HFFc6 (cell line): ENCODE measurements around the gene SARS1. TPM values are rescaled to one million over a fixed set of nuclear protein-coding genes. Genes with fewer than 3 reads are reported as not detected.
A peak's percentile ranks its signal among the peaks of the same experiment; 100 is the strongest.
"Not testable (repeated sequence)": the region's sequence is repeated elsewhere in the genome, so short reads cannot be mapped to it uniquely, and the experiment has no call there.

Experiments used
- DNase-seq: peaks from one replicate; pipeline ENCODE4 v3.0.0-alpha.2; 2018
- H3K27ac Mint-ChIP-seq: 2 replicates; pipeline ENCODE4 v1.8.0; 2020; ENCODE audit warnings: mild to moderate bottlenecking, mixed read lengths
- H3K27me3 Mint-ChIP-seq: 2 replicates; pipeline ENCODE4 v1.8.0; 2021; ENCODE audit warnings: mild to moderate bottlenecking, moderate library complexity, mixed read lengths; ENCODE audit not compliant: insufficient read depth
- H3K36me3 Mint-ChIP-seq: 2 replicates; pipeline ENCODE4 v1.8.0; 2021; ENCODE audit warnings: low read depth, mixed read lengths
- H3K4me1 Mint-ChIP-seq: 2 replicates; pipeline ENCODE4 v1.8.0; 2020; ENCODE audit warnings: low read depth, mixed read lengths
- H3K4me3 Mint-ChIP-seq: 2 replicates; pipeline ENCODE4 v1.8.0; 2020; ENCODE audit warnings: mild to moderate bottlenecking, moderate library complexity, mixed read lengths
- H3K9me3 Mint-ChIP-seq: 2 replicates; pipeline ENCODE4 v1.8.0; 2020; ENCODE audit warnings: mild to moderate bottlenecking, mixed read lengths
- total RNA-seq, 6 experiments: library from RNA; stranded (reverse); fragmentation: NEBNext Ultra II Directional; extraction: Animal tissue kit (Norgen Biotek cat#: 25700); gene quantifications; 2 replicates in 1 of 6; 3 replicates in 5 of 6; pipeline ENCODE4 v1.2.3, GENCODE V29; 2021
- TF ChIP-seq, protein P1 (sequence below): fragments of 200-600 bp; sonication (generic); IDR thresholded peaks from 2 replicates; pipeline ENCODE4 v1.5.0; 2021; ENCODE audit warnings: antibody characterized with exemption, mild to moderate bottlenecking

The SARS1 gene
- total RNA-seq, 6 experiments from 2014 or later, result 165 to 194 (median 176) TPM

DNA sequence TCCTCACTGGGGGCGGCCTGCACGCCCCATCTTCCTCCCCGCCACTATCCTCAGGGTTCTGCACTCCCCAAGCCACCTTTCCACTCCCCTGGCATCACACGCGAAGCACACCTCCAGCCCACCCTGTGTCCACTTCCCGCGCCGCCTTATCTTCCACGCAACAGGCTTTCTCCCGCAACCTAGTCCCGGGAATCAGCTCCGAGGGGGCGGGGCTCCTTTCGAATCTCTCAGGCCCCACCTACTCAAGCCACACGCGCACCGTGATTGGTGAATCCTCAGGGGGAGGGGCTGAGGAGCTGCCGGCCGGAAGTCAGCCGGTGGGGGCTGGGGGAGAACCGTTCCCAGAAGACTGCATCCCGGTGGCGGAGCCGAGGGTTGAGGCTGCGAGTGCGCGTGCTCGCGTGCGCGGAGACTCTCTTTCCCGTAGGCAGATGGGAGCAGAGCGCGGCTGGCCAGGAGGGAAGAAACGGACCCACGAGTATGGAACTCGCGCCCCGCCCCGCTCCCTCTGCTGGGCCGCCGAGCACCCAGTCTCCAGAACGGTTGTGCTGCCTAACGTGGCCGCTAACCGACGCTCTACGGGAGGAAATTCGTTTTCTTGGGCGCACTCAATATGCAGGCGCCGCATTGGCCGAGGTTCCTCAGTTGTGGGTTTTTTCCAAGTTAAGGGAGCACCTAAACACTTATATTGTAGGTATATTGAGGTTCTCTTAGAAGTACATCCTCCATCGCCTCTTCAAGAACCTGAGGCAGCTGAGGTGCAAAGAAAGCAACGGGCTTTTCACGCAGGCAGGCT is 69.4 kb downstream of the SARS1 start, which contains the start of gene PSRC1:
Gene PSRC1 (minus strand): TSS at position 194 of the 796 bp plus-strand sequence.
- peaks cover 32% of the 10 kb centered on the region for H3K4me1 Mint-ChIP-seq
- TF ChIP-seq, protein P1, sequence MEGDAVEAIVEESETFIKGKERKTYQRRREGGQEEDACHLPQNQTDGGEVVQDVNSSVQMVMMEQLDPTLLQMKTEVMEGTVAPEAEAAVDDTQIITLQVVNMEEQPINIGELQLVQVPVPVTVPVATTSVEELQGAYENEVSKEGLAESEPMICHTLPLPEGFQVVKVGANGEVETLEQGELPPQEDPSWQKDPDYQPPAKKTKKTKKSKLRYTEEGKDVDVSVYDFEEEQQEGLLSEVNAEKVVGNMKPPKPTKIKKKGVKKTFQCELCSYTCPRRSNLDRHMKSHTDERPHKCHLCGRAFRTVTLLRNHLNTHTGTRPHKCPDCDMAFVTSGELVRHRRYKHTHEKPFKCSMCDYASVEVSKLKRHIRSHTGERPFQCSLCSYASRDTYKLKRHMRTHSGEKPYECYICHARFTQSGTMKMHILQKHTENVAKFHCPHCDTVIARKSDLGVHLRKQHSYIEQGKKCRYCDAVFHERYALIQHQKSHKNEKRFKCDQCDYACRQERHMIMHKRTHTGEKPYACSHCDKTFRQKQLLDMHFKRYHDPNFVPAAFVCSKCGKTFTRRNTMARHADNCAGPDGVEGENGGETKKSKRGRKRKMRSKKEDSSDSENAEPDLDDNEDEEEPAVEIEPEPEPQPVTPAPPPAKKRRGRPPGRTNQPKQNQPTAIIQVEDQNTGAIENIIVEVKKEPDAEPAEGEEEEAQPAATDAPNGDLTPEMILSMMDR, result peak; percentile 70

DNA sequence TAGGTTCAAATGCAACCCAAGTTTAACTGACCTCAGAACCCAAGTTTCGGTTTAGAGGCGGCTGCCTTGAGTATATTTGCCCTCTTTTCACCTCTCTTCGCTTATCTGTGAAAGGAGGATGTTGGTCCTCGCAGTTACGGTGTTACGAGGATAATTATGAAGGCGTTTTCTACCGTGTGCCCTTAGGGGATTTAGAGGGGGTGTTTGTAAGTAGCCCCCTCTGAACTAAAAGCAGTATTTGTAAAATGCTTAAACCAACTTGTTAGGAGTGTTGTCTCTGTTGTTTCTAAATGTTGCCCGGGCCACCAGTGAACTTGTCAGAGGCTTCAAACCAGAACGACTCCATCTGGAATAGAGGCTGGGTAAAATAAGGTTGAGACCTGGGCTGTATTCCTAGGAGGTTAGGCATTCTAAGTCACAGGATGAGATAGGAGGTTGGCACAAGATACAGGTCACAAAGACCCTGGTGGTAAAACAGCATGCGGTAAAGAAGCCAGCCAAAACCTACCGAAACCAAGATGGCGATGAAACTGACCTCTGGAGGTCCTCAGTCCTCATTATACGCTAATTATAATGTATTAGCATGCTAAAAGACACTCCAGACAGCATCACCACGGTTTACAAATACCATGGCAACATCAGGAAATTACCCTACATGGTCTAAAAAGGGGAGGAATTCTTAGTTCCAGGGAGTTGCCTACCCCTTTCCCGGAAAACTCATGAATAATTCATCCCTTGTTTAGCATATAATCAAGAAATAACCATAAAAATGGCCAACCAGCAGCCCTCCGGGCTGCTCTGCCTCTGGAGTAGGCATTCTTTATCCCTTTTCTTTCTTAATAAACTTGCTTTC is 70.3 kb downstream of the SARS1 start:
- TF ChIP-seq, protein P1, result no peak
- Mint-ChIP-seq H3K9me3 (no peaks in the 10 kb centered on the region), H3K27ac (peak overlapping the region; percentile 84), H3K27me3 (peaks cover 6% of the 10 kb centered on the region), H3K4me3 (peak overlapping the region; percentile 94), H3K36me3 (peaks cover 10% of the 10 kb centered on the region; the same call in 1 of the 2 replicates), H3K4me1 (peaks cover 32% of the 10 kb centered on the region)
- no peak for DNase-seq

More for the DNA sequence above, 69.4 kb downstream of the SARS1 start, which contains the start of gene PSRC1:
- H3K27me3 Mint-ChIP-seq, result peaks cover 3% of the 10 kb centered on the region
- DNase-seq, result peak; percentile 95
- peak within 1 kb of the TSS; percentile 94 for H3K4me3 Mint-ChIP-seq
- peak within 1 kb of the TSS; percentile 84 for H3K27ac Mint-ChIP-seq
- H3K36me3 Mint-ChIP-seq, result peaks cover 10% of the 10 kb centered on the region; the same call in 1 of the 2 replicates
- no peaks in the 10 kb centered on the region for H3K9me3 Mint-ChIP-seq

DNA sequence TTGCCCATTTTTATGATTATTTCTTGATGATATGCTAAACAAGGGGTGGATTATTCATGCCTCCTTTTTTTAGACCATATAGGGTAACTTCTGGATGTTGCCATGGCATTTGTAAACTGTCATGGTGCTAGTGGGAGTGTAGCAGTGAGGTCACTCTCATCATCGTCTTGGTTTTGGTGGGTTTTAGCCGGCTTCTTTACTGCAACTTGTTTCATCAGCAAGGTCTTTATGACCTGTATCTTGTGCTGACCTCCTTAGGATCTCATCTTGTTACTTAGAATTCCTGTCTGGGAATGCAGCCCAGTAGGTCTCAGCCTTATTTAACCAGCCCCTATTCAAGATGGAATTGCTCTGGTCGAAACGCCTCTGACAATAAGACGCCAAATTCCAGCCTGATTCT is 73.0 kb downstream of the SARS1 start:
- DNase-seq, H3K36me3 Mint-ChIP-seq, H3K27ac Mint-ChIP-seq, H3K27me3 Mint-ChIP-seq, H3K9me3 Mint-ChIP-seq, H3K4me3 Mint-ChIP-seq: not testable (repeated sequence)
- H3K4me1 Mint-ChIP-seq, result peaks cover 23% of the 10 kb centered on the region

Other genes with a start within 250 kb of the SARS1 start
- gene WDR47, start 171.8 kb upstream of the SARS1 start, total RNA-seq, result 10 to 100 TPM; 13.8 to 18.2 (median 17.5) TPM
- 100 to 1,000 TPM in 5 of 6 experiments, 10 to 100 TPM in 1; 94.3 to 150 (median 106) TPM for gene TAF13, start 137.9 kb upstream of the SARS1 start, total RNA-seq
- gene TMEM167B, start 123.2 kb upstream of the SARS1 start, total RNA-seq, result 10 to 100 TPM; 48.0 to 58.6 (median 53.5) TPM
- gene ELAPOR1, start 99.8 kb upstream of the SARS1 start, total RNA-seq, result 1 to 10 TPM in 5 of 6 experiments, under 1 TPM in 1; 0.38 to 2.6 (median 2.0) TPM
- gene CELSR2, start 35.6 kb downstream of the SARS1 start, total RNA-seq, result 1 to 10 TPM; 1.2 to 1.7 (median 1.4) TPM
- gene PSRC1, start 69.2 kb downstream of the SARS1 start, total RNA-seq, result 10 to 100 TPM; 17.0 to 33.1 (median 30.4) TPM
- gene MYBPHL, start 93.1 kb downstream of the SARS1 start, total RNA-seq, result not detected
- 10 to 100 TPM; 51.6 to 78.4 (median 58.5) TPM for gene SORT1, start 184.0 kb downstream of the SARS1 start, total RNA-seq
- gene PSMA5, start 212.5 kb downstream of the SARS1 start, total RNA-seq, result 100 to 1,000 TPM; 145 to 195 (median 188) TPM